Testis (tissue), 3 donors: Measurements from ENCODE around the gene CNIH3. TPM values are rescaled to one million over a fixed set of nuclear protein-coding genes. Genes with fewer than 3 reads are reported as not detected.

Experiments used
- DNase-seq: peaks from one replicate; pipeline ENCODE4 v3.0.0-alpha.2; 2019
- H3K27ac ChIP-seq, 2 donors: fragments of 200-600 bp; sonication (generic); one replicate each; pipeline ENCODE4 v1.5.1; 2019
- H3K27me3 ChIP-seq: fragments of 200-600 bp; sonication (generic); one replicate; pipeline ENCODE4 v1.5.1; 2019
- H3K36me3 ChIP-seq: fragments of 200-600 bp; sonication (generic); one replicate; pipeline ENCODE4 v1.5.1; 2017; ENCODE audit warnings: low read depth; ENCODE audit errors: missing control alignments
- H3K4me1 ChIP-seq: fragments of 200-600 bp; sonication (generic); one replicate; pipeline ENCODE4 v1.5.1; 2019
- H3K4me3 ChIP-seq, 2 donors: fragments of 200-600 bp; sonication (generic); one replicate each; pipeline ENCODE4 v1.5.1; 2017 to 2019
- H3K9me3 ChIP-seq: fragments of 200-600 bp; sonication (generic); one replicate; pipeline ENCODE4 v1.5.1; 2017
- CTCF ChIP-seq, 3 experiments: fragments of 450-650 bp in 2 of 3; fragments of 200-600 bp in 1 of 3; sonication (generic) in 1 of 3; IDR thresholded peaks; one replicate each; pipeline ENCODE4 v1.5.1; 2016 to 2019; ENCODE audit warnings: antibody characterized with exemption in 3 of 3, mild to moderate bottlenecking in 2 of 3, moderate library complexity in 1 of 3
- POLR2A ChIP-seq: fragments of 450-650 bp; IDR thresholded peaks from one replicate; pipeline ENCODE4 v1.6.1; 2017; ENCODE audit warnings: antibody characterized with exemption, mild to moderate bottlenecking, moderate library complexity
- WGBS, 2 donors: methylation state at CpG; one replicate each; pipeline ENCODE4 v1.1.5; 2018; 5-methylcytosine and 5-hydroxymethylcytosine counted together
- intact Hi-C: fragments of 100-400 bp; cut with DNase I; formaldehyde crosslinking; loops from one replicate; pipeline ENCODE4 v1.15.1; 2023; ENCODE audit warnings: low total_unique reads
- polyA plus RNA-seq: library from polyadenylated mRNA; stranded (reverse); fragments of 350-450 nt; fragmentation: Illumina TruSeq; extraction: RNeasy Lipid Tissue Mini Kit (QIAGEN cat#74804); gene quantifications from one replicate; pipeline ENCODE4 v1.2.3, GENCODE V29; 2014; ENCODE audit warnings: low read depth, low replicate concordance; ENCODE audit not compliant: insufficient read depth
- total RNA-seq, 2 donors: library from RNA; depleted of rRNA; stranded (reverse); fragments of >200 nt; gene quantifications; one replicate each; pipeline ENCODE4 v1.2.3, GENCODE V29; 2016

Gene CNIH3
- total and polyA plus RNA-seq, 3 donors from 2014 or later = 8.5 to 9.8 (median 8.5) TPM

- DNase-seq = no peak
- intact Hi-C loops = no loop called here
Observed at GRCh38 chr1:224698015-224698451, 81.9 kb downstream of the CNIH3 start.

GRCh38 chr1:224700918-224701531 lies 84.9 kb downstream of the CNIH3 start:
- intact Hi-C loops = no loop called here
- Histone ChIP-seq H3K4me3 (no peak overlapping the region), H3K27ac (no peak overlapping the region), H3K27me3 (no peaks in the 10 kb centered on the region), H3K9me3 (no peaks in the 10 kb centered on the region), H3K36me3 (no peaks in the 10 kb centered on the region), H3K4me1 (no peaks in the 10 kb centered on the region)
- DNase-seq = no peak
- WGBS, 2 donors = 84 to 93% methylated on average over 4 of the region's 4 CpGs
- no peak for TF ChIP-seq CTCF (IDR thresholded peaks at IDR 0.05)
- no peak for TF ChIP-seq POLR2A

More at GRCh38 chr1:224698015-224698451, 81.9 kb downstream of the CNIH3 start:
- 69 to 96% methylated on average over 4 of the region's 4 CpGs for WGBS, 2 donors
- no peaks in the 10 kb centered on the region for H3K27me3 ChIP-seq
- TF ChIP-seq CTCF (IDR thresholded peaks at IDR 0.05) = no peak
- no peak for TF ChIP-seq POLR2A
- H3K4me1 ChIP-seq = no peaks in the 10 kb centered on the region
- no peaks in the 10 kb centered on the region for H3K36me3 ChIP-seq
- no peak overlapping the region for H3K27ac ChIP-seq
- no peak overlapping the region for H3K4me3 ChIP-seq
- H3K9me3 ChIP-seq = no peaks in the 10 kb centered on the region

GRCh38 chr1:224703702-224704101 lies 87.6 kb downstream of the CNIH3 start:
- intact Hi-C loops = no loop called here
- H3K27ac ChIP-seq = no peak overlapping the region
- WGBS, 2 donors = 94 to 97% methylated on average over 7 of the region's 7 CpGs
- no peaks in the 10 kb centered on the region for H3K36me3 ChIP-seq
- DNase-seq = no peak
- no peaks in the 10 kb centered on the region for H3K27me3 ChIP-seq
- H3K9me3 ChIP-seq = no peaks in the 10 kb centered on the region
- no peaks in the 10 kb centered on the region for H3K4me1 ChIP-seq
- TF ChIP-seq CTCF (IDR thresholded peaks at IDR 0.05) = no peak
- no peak for TF ChIP-seq POLR2A
- H3K4me3 ChIP-seq = no peak overlapping the region

GRCh38 chr1:224704107-224704735 lies 88.1 kb downstream of the CNIH3 start:
- no peak for DNase-seq
- Histone ChIP-seq H3K27ac (no peak overlapping the region), H3K27me3 (no peaks in the 10 kb centered on the region), H3K36me3 (no peaks in the 10 kb centered on the region), H3K9me3 (no peaks in the 10 kb centered on the region), H3K4me3 (no peak overlapping the region), H3K4me1 (no peaks in the 10 kb centered on the region)
- TF ChIP-seq POLR2A = no peak
- no peak for TF ChIP-seq CTCF (IDR thresholded peaks at IDR 0.05)
- intact Hi-C loops = no loop called here
- WGBS, 2 donors = 85 to 91% methylated on average over 7 to 8 of the region's 8 CpGs

- Histone ChIP-seq H3K9me3 (no peaks in the 10 kb centered on the region), H3K4me3 (no peak overlapping the region), H3K4me1 (no peaks in the 10 kb centered on the region), H3K36me3 (no peaks in the 10 kb centered on the region), H3K27ac (no peak overlapping the region), H3K27me3 (no peaks in the 10 kb centered on the region)
- DNase-seq = no peak
- intact Hi-C loops = no loop called here
- no peak for TF ChIP-seq POLR2A
- no peak for TF ChIP-seq CTCF (IDR thresholded peaks at IDR 0.05)
- WGBS, 2 donors = 60 to 75% methylated on average over 3 of the region's 3 CpGs
Observed at GRCh38 chr1:224705578-224705977, 89.5 kb downstream of the CNIH3 start.
